Embryonic facial prominence (tissue), 1 donor: ENCODE results near the gene ANKRD7.

Source experiments
- DNase-seq: peaks from one replicate; pipeline ENCODE4 v3.0.0-alpha.2; 2016; ENCODE audit errors: extremely low spot score

ANKRD7 gene, protein sequence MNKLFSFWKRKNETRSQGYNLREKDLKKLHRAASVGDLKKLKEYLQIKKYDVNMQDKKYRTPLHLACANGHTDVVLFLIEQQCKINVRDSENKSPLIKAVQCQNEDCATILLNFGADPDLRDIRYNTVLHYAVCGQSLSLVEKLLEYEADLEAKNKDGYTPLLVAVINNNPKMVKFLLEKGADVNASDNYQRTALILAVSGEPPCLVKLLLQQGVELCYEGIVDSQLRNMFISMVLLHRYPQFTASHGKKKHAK

DNA sequence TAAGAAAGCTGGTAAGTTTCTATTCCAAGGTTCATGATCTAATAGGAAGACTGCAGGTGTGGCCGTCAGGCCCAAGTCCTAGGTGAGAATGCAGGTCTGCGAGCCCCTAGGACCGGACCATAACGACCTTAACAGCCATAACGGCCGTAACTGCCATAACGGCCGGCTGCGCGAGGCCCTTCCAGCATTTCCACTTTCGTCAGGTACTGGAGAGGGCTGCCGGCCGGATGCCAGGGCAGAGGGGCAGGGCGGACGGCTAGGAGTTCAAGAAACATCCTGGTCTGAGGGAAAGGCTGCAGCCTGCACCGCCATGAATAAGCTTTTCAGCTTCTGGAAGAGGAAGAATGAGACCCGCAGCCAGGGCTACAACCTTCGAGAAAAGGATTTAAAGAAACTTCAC, at the start of gene ANKRD7:
Gene ANKRD7 (plus strand): TSS at position 184 of the 400 bp plus-strand sequence. CDS start 127 bp downstream, at position 311.
- no peak for DNase-seq

DNA sequence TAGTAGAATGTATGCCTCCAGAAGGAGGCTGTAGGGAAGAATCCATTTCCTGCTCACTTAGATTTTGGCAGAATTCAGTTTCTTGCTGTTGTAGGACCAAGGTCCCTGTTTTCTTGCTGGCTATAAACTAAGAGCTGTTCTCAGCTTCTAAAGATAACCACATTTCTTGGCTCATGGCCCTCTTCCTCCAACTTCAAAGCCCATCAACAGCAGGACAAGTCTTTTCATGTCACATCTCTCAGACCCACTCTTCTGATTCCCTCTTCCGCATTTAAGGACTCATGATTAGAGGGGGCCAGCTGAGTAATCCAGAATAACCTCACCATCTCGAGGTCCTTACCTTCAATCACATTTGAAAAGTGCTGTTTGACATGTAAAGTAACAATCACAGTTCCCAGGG, 48.8 kb upstream of the ANKRD7 start:
- DNase-seq = no peak

DNA sequence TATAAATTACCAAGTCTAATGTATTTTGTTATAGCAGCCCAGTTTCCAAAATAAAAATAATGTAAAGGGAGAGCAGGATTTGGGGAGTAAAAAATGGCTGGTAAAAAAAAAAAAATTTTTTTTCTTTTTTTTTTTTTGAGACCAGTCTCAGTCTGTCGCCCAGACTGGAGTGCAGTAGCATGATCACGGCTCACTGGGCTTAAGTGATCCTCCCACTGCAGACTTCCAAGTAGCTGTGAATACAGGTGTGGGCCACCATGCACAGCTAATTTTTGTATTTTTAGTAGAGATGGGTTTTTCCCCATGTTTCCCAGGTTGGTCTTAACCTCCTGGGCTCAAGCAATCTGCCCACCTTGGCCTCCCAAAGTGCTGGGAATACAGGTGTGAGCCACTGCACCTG, 45.3 kb upstream of the ANKRD7 start:
- DNase-seq = no peak

DNA sequence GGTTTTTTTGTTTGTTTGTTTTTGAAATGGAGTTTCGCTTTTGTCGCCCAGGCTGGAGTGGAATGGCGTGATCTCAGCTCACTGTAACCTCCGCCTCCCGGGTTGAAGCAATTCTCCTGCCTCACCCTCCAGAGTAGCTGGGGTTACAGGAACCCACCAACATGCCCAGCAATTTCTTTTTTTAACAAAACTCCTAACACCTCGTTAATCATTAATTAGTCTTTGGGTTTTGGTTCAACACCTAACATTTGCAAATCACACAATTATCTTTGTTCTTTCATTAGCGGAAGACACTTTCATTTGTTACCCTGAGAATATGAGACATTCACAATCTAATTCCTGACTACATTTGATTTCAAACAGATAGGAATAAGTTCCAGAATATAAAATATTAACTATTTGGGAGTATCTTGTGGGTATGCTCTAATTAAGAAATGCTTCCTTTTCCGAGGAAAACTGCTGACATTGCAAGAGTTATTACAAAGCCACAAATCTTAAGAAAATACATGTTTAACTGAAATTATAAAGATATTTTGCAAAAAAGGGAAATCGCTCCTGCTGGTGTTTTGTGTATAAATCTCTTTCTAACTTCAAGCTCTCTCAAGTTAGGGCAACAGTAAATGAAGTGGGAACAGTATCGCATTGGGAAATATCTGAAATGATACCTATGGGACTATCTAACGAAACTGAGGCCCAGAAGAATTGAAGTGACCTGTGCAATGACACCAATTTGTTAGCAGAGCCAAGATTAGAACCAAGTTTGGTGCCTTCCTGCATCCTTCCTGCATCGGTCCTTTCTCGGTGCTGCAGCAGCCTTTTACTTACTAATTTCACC, 41.7 kb upstream of the ANKRD7 start:
- DNase-seq = no peak

DNA sequence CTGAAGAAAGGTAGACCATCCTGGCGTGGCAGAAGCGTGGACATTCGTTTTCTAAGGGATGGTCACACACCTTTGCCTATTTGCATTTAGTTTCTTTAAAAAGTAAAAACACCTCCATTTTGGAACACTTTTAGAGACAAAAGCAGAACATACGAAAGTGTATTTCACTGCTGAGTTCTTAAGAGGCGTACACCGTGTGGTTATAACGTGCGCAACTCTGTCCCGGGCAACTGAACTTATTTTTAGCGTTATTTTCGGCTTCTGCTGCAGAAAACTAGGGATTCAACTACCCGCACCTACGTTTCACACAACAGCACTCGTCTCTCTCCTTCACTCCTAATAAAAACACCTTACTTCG, 41.1 kb upstream of the ANKRD7 start:
- DNase-seq = no peak

DNA sequence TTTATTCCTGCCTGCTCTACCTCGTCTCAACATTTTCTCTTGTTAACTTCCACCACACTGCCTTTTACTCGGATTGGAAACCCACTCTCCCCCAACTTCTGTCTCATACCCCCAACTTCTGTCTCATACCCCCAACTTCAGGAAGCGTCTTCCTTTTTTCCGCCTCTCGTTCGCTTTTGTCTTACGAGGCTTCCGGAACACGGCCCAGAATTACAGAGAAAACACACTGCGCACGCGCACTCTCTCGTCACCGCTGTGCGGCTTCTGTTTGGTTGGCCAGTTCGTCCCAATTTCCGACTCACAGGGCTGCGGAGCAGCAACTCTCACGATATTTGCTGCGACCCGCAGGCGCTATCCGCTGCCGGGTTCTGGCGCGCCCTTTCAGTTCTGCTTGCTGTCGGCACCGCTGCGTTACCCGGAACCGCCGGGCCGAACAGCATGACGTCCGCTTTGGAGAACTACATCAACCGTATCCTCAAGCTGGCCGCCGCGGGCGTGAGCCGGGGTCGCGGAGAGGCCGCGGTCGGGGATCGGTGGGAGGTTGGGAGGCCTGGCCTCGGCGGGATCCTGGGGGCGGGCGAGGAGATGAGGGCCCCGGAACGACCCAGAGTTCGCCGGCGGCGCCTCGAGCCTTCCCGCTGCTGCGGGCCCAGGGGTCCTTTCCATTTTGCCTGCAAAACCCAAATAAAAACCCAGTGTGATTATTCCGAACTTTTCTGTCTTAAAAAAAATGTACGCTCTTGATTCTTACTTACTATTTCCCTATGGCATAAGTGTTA, 40.5 kb upstream of the ANKRD7 start, which contains the start of gene LSM8:
Gene LSM8 (plus strand): TSS at position 379 of the 779 bp plus-strand sequence. CDS start 60 bp downstream, at position 439.
- DNase-seq = peak; percentile 97

DNA sequence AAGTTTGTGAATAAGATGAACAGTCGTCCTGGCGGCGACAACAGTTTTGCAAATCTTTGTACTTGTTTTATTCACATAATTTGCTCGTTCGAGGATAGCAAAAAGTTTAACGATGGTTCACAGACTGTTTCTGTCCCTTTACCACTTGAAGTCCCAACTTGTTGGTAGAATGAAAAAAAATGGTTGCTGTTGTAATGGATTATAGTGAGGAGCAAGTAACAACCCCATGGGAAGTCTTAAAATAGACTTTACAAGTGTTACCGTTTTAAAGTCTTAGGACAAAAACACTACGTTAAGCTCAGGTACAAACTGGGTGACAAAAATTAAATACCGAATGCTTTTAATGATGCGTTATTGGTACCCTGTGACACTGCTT, 40.0 kb upstream of the ANKRD7 start:
- DNase-seq = no peak

DNA sequence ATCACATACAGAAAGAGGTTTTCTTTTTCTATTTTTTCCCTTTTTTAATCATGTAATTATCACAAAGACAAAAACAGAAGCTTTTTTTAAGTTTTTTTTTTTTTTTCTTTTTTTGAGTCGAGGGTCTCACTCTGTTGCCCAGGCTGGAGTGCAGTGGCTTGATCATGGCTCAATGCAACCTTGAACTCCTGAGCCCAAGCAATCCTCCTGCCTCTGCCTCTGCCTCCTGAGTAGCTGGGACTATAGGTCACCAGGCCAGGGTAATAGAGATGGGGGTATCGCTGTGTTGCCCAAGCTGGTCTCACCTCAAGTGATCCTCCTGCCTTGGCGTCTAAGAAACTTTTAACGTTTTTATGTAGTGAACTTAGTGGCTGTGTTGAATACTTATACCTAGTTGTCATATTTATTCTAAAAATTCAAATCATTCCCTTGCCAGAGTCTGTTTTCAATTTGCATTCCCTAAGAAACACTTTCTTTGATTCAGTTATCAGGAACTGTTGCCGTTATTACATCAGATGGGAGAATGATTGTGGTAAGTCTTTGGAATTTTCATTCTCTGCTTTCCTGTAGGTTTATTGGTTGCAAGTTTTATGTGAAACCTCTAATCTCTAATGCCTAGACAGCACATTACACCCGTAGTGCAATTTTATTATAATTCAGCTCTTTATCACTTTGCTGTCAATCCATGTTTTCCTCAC, 39.2 kb upstream of the ANKRD7 start:
- DNase-seq = no peak

DNA sequence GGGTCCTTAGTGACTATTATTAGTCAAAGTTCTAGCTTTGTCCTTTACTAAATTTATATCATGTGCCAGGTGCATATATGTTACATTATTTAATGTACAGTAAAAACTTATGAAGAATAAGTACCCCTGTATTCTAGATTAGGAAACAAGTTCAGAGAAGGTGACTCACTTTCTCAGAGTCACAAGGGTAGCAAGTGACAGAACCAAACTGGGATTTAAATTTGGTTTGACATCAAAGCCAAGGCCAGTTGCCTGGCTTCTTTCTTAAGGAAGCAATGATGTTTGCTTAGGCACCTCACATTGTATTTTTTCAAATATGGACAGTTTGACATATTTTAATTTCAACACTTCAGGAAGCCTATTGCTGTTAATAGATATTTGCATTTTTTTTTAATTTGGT, 38.0 kb upstream of the ANKRD7 start:
- DNase-seq = no peak

DNA sequence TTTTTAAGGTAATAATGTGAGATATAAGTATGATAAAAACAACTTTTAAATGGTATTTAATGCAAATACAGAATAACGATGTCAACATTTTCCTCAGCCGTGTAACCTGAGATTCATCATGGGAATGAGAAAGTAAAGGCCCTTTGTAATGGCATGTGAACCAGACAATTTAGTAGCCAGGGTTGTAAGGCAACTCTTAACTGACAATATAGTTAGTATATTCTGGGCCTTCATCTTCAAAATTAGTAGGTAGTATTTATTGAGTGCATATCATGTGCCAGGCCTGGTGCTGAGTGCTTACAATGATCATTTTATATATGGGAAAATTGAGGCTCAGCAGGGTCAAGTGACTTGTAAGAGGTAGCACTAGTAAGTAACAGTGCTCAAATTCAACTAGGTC, 29.9 kb upstream of the ANKRD7 start:
- DNase-seq = no peak

DNA sequence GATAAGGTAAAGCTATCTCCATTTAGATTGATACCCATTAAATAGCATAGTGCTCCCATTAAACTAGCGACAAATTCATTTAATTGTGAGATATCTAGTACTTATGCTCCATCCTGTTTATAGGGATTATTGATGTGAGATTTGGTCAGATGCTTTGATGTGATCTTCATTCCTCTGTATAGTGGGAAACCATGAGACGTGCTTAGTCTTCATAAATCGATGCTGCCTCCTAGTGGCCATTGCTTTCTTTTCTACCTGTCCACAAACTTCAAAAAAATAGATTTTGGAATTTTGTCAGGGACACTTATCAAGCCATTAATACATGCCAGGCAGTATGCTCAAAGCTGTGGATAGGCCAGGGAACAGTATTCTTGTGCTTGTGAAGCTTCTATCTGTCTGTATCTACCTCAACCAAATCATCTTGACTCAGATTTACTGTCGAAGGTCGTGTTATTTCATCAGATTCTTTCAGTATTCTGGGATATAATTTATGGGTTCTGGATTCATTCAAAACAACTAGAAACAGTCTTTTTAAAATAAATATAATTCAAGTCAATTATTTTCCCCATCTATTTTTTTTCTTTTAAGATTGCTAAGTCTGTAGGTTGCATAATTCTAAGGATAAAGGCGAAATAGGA, 28.5 kb upstream of the ANKRD7 start:
- no peak for DNase-seq

DNA sequence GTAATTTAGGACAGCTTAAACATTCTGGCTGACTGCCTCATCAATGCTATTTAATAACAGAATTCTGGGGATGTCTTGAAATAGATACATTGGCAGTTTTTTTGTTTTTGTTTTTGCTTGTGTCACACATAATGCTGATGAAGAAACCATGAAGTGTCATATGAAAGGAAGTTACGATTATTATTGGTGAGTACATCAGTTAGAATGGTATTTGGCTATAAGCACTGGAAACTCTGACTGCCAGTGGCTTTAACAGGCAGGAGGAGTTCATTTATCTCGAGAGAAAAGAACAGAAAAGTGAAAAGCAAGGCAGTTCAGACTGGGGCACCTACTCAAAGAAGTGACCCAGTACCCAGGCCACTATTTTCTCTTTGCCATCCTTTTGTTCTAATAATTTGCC, 22.4 kb upstream of the ANKRD7 start:
- DNase-seq = no peak

DNA sequence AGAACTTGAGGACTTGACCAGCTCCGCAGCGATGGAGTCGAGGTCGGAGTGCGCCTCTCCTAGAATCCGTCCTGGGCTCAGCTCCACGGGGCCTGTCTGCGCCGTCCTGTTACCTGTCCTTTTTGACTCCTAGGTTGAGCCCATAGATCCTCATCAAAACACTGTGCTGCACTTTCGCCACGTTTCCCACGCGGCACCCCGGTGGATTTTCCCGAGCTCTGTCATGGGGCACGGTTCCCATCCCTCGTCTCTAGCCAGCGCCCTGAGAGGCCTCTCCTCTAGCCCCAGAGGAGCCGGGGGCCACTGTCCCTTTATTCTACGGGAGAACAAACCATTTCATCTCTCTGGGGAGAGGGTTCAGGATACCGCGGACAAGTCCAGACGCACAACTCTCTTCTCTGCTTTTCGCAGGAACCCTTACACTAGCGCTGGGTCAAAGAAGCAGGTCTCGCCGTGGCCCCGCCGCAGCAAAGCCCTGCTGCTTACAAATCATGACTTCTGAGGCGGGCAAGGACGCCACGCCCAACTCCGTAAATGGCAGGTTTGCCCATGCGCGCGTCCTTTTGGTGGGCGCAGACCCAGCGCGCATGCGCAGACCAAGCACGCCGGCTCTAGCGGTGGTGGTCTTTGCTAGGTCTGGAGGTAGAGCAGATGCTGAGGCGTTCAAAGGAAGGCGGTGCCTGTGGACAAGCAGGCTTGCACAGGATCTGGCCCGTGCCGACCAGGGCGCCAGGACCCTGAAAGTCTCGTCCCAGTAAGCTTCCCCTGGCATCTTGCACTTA, 10.3 kb upstream of the ANKRD7 start:
- DNase-seq = peak; percentile 85

DNA sequence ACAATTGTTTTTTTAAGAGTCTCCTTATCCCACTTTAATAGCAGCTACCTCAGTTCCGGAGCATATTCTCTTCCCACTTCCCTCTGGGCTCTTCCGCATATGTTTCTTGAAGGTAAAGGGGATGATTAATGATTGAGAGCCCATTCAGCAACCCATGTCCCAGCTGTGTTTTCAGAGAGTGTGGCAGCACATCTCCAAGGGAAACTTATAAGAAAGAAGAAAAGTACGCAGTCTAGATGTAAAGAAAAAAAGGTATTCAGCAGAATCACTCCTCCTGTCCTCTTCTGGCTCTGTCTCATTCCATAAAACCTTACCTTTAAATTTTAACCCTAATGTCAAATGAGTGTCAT, 9.7 kb upstream of the ANKRD7 start:
- no peak for DNase-seq

DNA sequence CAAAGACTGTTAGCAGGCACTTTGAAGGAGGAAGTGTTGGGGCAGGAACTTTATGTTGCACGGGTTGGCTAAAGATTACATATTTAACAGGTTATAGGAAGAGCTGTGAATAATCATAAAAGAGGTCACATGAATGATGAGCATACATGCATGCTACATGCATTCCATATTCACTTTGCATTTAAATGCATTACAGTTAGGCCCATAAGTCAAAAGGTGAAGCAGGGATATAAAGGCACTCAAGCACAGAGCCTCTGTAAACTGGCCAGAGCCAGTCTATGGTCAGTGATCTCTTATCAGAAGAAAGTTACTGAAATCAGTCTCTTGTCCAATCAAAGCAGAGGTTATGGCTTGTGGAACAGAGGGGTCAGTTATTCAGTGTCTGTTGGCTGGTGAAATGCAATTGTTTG, 7.3 kb upstream of the ANKRD7 start:
- DNase-seq = no peak

DNA sequence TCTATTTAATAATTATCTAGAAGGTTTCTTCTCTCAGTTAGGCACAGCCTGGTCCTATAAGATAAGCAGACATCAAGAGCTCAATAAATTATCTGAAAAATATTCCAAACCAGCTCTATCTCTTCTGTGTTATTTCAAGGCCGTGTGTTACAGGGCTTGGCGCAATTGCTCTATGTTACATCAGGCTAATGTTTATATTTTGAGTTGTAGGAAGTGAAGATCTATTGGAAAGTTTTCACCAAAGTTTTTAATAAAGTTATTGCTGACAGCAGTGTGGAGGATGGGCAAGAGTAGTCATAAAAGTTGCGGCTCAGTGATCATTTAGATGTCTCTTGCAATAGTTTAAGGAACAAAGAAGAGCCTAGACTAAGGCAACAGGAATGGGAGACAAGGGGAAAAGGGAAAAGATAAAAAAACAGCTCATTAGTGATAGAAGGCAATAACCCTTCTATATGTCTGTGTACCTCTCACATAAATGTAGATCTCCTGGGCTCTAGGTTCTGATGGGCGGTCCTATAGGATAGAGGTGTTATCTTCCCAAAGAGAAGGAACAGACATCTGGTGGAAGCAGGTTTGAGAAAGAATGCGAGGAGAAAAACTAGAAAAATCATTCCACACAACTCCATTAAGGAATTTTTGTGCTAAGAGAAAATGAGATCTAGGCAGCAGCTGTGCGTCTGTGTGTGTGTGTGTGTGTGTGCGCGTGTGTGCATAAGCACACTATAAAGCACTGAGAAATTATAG, 5.9 kb upstream of the ANKRD7 start:
- no peak for DNase-seq

DNA sequence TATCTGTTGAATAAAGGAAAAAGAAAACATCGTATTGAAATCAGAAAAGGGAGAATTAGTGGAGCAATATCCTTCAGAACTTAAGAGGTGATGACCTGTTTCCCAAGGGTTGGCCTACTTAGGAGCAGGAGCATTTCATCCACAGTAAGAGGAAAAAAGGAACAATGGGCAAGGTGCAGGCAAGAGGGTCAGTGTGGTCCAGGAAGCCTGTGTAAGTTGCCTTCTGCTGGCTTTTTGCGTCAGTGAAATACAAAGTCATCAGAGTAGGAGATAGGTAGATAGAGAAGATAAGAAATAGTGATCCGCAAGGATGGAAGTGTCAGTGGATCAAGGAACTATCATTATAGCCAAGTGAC, 5.4 kb upstream of the ANKRD7 start:
- no peak for DNase-seq

DNA sequence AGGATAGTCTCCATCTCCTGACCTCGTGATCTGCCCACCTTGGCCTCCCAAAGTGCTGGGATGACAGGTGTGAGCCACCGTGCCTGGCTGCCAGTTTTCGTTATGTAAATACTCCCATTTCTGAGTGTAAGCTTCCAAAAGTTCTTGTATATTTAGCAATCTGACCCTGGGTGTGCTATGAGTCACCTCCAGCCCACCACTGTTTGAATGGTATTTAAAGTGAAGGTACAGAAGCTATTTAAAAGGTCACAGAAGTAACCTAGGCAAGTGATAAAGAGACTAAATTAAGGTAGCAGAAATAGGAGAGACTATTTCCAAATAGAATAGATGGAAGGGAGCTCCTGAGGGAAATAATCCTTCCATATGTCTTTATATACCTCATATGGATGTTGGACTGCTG, 3.9 kb upstream of the ANKRD7 start:
- no peak for DNase-seq

DNA sequence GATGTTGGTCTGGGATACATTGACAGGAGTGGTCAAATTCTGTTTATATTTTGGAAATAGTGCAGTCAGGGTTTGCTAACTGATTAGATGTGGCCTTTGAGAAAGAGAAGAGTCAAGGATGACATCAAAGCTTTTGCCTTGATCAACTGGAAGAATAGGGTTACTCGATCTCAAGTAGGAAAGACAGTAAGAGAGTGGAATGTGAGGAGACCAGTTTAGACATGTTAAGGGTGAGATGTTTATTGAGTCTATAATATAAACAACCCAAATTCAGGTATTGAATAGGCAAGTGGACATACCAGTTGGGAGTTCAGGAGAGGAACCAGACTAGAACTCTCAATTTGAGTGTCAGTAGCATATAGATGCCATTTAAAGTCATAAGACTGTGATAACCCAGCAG, 1.9 kb upstream of the ANKRD7 start:
- DNase-seq = no peak

DNA sequence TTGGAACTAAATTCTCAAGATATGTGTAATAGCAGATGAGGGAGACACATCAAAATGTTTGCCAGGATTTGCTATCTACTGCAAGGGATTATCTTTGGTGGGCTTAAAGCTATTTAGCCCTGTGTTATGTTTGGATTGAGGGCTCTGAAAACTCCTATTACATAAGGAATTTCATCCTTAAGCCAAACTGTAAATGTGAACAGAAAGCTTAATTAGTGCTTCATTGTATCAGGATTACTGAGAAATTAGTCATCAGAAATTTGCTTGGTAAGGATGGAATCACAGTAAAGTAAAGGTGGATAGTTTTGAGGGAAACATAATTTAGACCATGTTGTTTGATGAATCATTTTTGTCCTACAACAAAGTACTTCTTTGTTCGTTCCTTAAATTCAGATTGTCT, 8.3 kb downstream of the ANKRD7 start:
- no peak for DNase-seq
